SU-DHL-6 (cell line): ENCODE results near the gene FCHSD2.

Source experiments
- EZH2phosphoT487 ChIP-seq: fragments of 200-600 bp; sonication (generic), shearing (Covaris generic); conservative IDR thresholded peaks from 2 replicates; pipeline ENCODE4 v1.6.1; 2018; ENCODE audit warnings: mild to moderate bottlenecking, antibody characterized with exemption, low read length, moderate library complexity, mixed read lengths
- TF ChIP-seq, protein P1 (sequence below): fragments of 200-600 bp; sonication (generic); IDR thresholded peaks from one replicate; pipeline ENCODE4 v1.5.1; 2017; ENCODE audit warnings: antibody characterized with exemption, mild to moderate bottlenecking, low read length, moderate library complexity; ENCODE audit not compliant: insufficient read depth, poor library complexity, severe bottlenecking

DNA sequence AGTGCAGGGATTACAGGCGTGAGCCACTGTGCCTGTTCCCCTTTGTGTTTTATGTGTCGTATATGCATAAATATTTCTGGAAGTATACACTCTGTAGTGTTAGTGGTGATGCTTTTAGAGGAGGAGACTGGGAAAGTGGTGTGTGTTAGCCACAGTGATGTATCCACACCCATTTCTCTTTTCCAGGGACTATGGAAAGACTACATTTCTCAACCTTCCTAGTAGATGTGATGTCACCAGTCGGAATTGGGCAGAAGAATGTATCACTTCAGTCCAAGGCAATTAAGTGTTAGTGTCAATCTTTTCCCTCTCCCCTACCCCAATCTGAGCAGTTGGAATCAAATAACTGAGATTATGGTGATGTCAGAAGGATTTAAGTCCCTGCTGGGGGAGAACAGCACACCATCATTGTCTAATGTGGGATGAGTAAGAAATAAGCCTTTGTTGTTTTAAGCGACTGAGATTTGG is 333.8 kb downstream of the FCHSD2 start:
- TF ChIP-seq, protein P1, sequence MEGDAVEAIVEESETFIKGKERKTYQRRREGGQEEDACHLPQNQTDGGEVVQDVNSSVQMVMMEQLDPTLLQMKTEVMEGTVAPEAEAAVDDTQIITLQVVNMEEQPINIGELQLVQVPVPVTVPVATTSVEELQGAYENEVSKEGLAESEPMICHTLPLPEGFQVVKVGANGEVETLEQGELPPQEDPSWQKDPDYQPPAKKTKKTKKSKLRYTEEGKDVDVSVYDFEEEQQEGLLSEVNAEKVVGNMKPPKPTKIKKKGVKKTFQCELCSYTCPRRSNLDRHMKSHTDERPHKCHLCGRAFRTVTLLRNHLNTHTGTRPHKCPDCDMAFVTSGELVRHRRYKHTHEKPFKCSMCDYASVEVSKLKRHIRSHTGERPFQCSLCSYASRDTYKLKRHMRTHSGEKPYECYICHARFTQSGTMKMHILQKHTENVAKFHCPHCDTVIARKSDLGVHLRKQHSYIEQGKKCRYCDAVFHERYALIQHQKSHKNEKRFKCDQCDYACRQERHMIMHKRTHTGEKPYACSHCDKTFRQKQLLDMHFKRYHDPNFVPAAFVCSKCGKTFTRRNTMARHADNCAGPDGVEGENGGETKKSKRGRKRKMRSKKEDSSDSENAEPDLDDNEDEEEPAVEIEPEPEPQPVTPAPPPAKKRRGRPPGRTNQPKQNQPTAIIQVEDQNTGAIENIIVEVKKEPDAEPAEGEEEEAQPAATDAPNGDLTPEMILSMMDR: no peak
- TF ChIP-seq EZH2phosphoT487: no peak
